Neural cell (in vitro differentiated cells): ENCODE data around the gene COBL.

Experiments
- CTCF ChIP-seq: fragments of 450-650 bp; IDR thresholded peaks from 2 replicates; pipeline ENCODE4 v1.5.1; 2014; ENCODE audit warnings: antibody characterized with exemption, mild to moderate bottlenecking, moderate library complexity; ENCODE audit not compliant: poor library complexity, severe bottlenecking
- EP300 ChIP-seq: fragments of 450-650 bp; conservative IDR thresholded peaks from 2 replicates; pipeline ENCODE4 v1.6.1; 2014; ENCODE audit warnings: antibody characterized with exemption, mild to moderate bottlenecking, moderate library complexity; ENCODE audit not compliant: poor library complexity, severe bottlenecking
- EZH2 ChIP-seq: fragments of 200-600, 300-800 bp; shearing (Covaris generic), sonication (generic); IDR thresholded peaks from 2 replicates; pipeline ENCODE4 v1.6.1; 2014; ENCODE audit warnings: antibody characterized with exemption, low read length, borderline replicate concordance, mild to moderate bottlenecking; ENCODE audit not compliant: insufficient read depth, poor library complexity, severe bottlenecking
- MXI1 ChIP-seq: fragments of 450-650 bp; conservative IDR thresholded peaks from 2 replicates; pipeline ENCODE4 v1.6.1; 2014; ENCODE audit warnings: antibody characterized with exemption, mild to moderate bottlenecking; ENCODE audit not compliant: poor library complexity, severe bottlenecking
- POLR2AphosphoS5 ChIP-seq: IDR thresholded peaks from 2 replicates; pipeline ENCODE4 v1.6.1; 2012
- RAD21 ChIP-seq: fragments of 450-650 bp; conservative IDR thresholded peaks from 2 replicates; pipeline ENCODE4 v1.6.1; 2014; ENCODE audit warnings: antibody characterized with exemption, mild to moderate bottlenecking, moderate library complexity
- SMC3 ChIP-seq: fragments of 450-650 bp; conservative IDR thresholded peaks from 2 replicates; pipeline ENCODE4 v1.6.1; 2014; ENCODE audit warnings: antibody characterized with exemption, mild to moderate bottlenecking, moderate library complexity; ENCODE audit not compliant: poor library complexity
- TAF1 ChIP-seq: IDR thresholded peaks from 2 replicates; pipeline ENCODE4 v1.6.1; 2012; ENCODE audit warnings: low read depth
- TF ChIP-seq, protein P1 (sequence below): IDR thresholded peaks from 2 replicates; pipeline ENCODE4 v1.6.1; 2012; ENCODE audit warnings: borderline replicate concordance

GRCh38 chr7:51160411-51160810 is 156.2 kb downstream of the COBL start:
- TF ChIP-seq TAF1 (no peak), CTCF (no peak), SMC3 (no peak), EP300 (no peak), RAD21 (no peak), POLR2AphosphoS5 (no peak), EZH2 (no peak), MXI1 (no peak)
- TF ChIP-seq, protein P1, sequence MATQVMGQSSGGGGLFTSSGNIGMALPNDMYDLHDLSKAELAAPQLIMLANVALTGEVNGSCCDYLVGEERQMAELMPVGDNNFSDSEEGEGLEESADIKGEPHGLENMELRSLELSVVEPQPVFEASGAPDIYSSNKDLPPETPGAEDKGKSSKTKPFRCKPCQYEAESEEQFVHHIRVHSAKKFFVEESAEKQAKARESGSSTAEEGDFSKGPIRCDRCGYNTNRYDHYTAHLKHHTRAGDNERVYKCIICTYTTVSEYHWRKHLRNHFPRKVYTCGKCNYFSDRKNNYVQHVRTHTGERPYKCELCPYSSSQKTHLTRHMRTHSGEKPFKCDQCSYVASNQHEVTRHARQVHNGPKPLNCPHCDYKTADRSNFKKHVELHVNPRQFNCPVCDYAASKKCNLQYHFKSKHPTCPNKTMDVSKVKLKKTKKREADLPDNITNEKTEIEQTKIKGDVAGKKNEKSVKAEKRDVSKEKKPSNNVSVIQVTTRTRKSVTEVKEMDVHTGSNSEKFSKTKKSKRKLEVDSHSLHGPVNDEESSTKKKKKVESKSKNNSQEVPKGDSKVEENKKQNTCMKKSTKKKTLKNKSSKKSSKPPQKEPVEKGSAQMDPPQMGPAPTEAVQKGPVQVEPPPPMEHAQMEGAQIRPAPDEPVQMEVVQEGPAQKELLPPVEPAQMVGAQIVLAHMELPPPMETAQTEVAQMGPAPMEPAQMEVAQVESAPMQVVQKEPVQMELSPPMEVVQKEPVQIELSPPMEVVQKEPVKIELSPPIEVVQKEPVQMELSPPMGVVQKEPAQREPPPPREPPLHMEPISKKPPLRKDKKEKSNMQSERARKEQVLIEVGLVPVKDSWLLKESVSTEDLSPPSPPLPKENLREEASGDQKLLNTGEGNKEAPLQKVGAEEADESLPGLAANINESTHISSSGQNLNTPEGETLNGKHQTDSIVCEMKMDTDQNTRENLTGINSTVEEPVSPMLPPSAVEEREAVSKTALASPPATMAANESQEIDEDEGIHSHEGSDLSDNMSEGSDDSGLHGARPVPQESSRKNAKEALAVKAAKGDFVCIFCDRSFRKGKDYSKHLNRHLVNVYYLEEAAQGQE: no peak
